DND-41 (cell line): ENCODE data around the gene PRMT6.
"Not testable (repeated sequence)": the region's sequence is repeated elsewhere in the genome, so short reads cannot be mapped to it uniquely, and the experiment has no call there.

Experiments
- ATAC-seq: fragments of 200-7000 bp; cut with Tn5 transposase; 3 replicates; pipeline ENCODE4 v1.9.1; 2021; ENCODE audit warnings: low read depth; ENCODE audit not compliant: insufficient read depth
- DNase-seq: peaks from one replicate; pipeline ENCODE4 v3.0.0-alpha.2; 2020
- H2AFZ ChIP-seq: 2 replicates; pipeline ENCODE4 v1.6.0; 2012; ENCODE audit warnings: low read depth, low read length
- H3K27ac ChIP-seq: 2 replicates; pipeline ENCODE4 v1.5.1; 2012; ENCODE audit warnings: low read length, inconsistent platforms
- H3K27me3 ChIP-seq: fragments of 200-600 bp; sonication (generic); 2 replicates; pipeline ENCODE4 v1.6.0; 2012; ENCODE audit warnings: low read length, mild to moderate bottlenecking, inconsistent platforms; ENCODE audit not compliant: insufficient read depth, poor library complexity
- H3K36me3 ChIP-seq: 2 replicates; pipeline ENCODE4 v1.5.1; 2012; ENCODE audit warnings: low read length, inconsistent platforms; ENCODE audit not compliant: insufficient read depth
- H3K4me1 ChIP-seq: 2 replicates; pipeline ENCODE4 v1.5.1; 2012; ENCODE audit warnings: mild to moderate bottlenecking, low read length; ENCODE audit not compliant: insufficient read depth
- H3K4me2 ChIP-seq: 2 replicates; pipeline ENCODE4 v1.6.0; 2012; ENCODE audit warnings: mild to moderate bottlenecking, moderate library complexity, low read length, inconsistent platforms; ENCODE audit not compliant: insufficient read depth
- H3K4me3 ChIP-seq, 2 experiments: fragments of 200-600 bp in 1 of 2; shearing (Covaris generic) in 1 of 2; 2 replicates each; pipeline ENCODE4 v1.5.1; 2012 to 2016; ENCODE audit warnings: inconsistent platforms in 2 of 2, low read length in 2 of 2, mild to moderate bottlenecking in 2 of 2, low read depth in 1 of 2, moderate library complexity in 1 of 2
- H3K79me2 ChIP-seq: 2 replicates; pipeline ENCODE4 v1.6.0; 2012; ENCODE audit warnings: low read length, inconsistent platforms; ENCODE audit not compliant: insufficient read depth
- H3K9ac ChIP-seq: 2 replicates; pipeline ENCODE4 v1.6.0; 2012; ENCODE audit warnings: low read depth, mild to moderate bottlenecking, inconsistent platforms, low read length, moderate library complexity
- H3K9me3 ChIP-seq: 2 replicates; pipeline ENCODE4 v1.5.1; 2012; ENCODE audit warnings: low read length, moderate library complexity, mild to moderate bottlenecking, inconsistent platforms; ENCODE audit not compliant: insufficient read depth, severe bottlenecking
- H4K20me1 ChIP-seq: 2 replicates; pipeline ENCODE4 v1.6.0; 2012; ENCODE audit warnings: low read length; ENCODE audit not compliant: insufficient read depth
- CTCF ChIP-seq: IDR thresholded peaks from 2 replicates; pipeline ENCODE4 v1.5.1; 2012; ENCODE audit warnings: borderline replicate concordance, low read length, moderate library complexity, mild to moderate bottlenecking; ENCODE audit not compliant: poor library complexity, severe bottlenecking; ENCODE audit errors: extremely low read depth
- EZH2 ChIP-seq: IDR thresholded peaks from 3 replicates; pipeline ENCODE4 v1.6.1; 2012; ENCODE audit warnings: borderline replicate concordance, low read depth, mild to moderate bottlenecking, moderate library complexity, low read length, inconsistent platforms; ENCODE audit not compliant: severe bottlenecking

PRMT6 gene

GRCh38 chr1:107091418-107091817, 34.9 kb downstream of the PRMT6 start:
- DNase-seq (no peak), ATAC-seq (no peak)
- Histone ChIP-seq H3K4me3 (no peak overlapping the region), H3K79me2 (no peaks in the 10 kb centered on the region), H3K27me3 (peaks cover 4% of the 10 kb centered on the region), H2AFZ (no peak overlapping the region), H3K4me2 (no peak overlapping the region), H3K9me3 (no peaks in the 10 kb centered on the region), H3K27ac (no peak overlapping the region), H3K9ac (no peak overlapping the region), H4K20me1 (no peaks in the 10 kb centered on the region), H3K36me3 (no peaks in the 10 kb centered on the region), H3K4me1 (no peaks in the 10 kb centered on the region)
- TF ChIP-seq EZH2, result no peak

GRCh38 chr1:107093395-107093794, 36.9 kb downstream of the PRMT6 start:
- not testable (repeated sequence) for H3K4me3 ChIP-seq, H3K79me2 ChIP-seq, H3K4me1 ChIP-seq, H3K4me2 ChIP-seq, H3K9me3 ChIP-seq, ATAC-seq, H2AFZ ChIP-seq, H3K9ac ChIP-seq, H4K20me1 ChIP-seq, DNase-seq, H3K36me3 ChIP-seq, H3K27me3 ChIP-seq, H3K27ac ChIP-seq

- no peaks in the 10 kb centered on the region for H3K27me3 ChIP-seq
- H3K27ac ChIP-seq, result no peak overlapping the region
- no peaks in the 10 kb centered on the region for H4K20me1 ChIP-seq
- DNase-seq, result no peak
- H3K79me2 ChIP-seq, result no peaks in the 10 kb centered on the region
- H2AFZ ChIP-seq, result no peak overlapping the region
- no peak overlapping the region for H3K4me3 ChIP-seq
- no peaks in the 10 kb centered on the region for H3K36me3 ChIP-seq
- TF ChIP-seq EZH2 (no peak), CTCF (no peak)
- ATAC-seq, result no peak
- no peaks in the 10 kb centered on the region for H3K9me3 ChIP-seq
- no peak overlapping the region for H3K4me2 ChIP-seq
- no peaks in the 10 kb centered on the region for H3K4me1 ChIP-seq
- no peak overlapping the region for H3K9ac ChIP-seq
These were observed 39.2 kb downstream of the PRMT6 start for GRCh38 chr1:107095647-107096046.

- H3K36me3 ChIP-seq, result no peaks in the 10 kb centered on the region
- H2AFZ ChIP-seq, result no peak overlapping the region
- TF ChIP-seq CTCF (no peak), EZH2 (no peak)
- H3K27ac ChIP-seq, result no peak overlapping the region
- H3K27me3 ChIP-seq, result no peaks in the 10 kb centered on the region
- H3K79me2 ChIP-seq, result no peaks in the 10 kb centered on the region
- no peak for ATAC-seq
- H3K9ac ChIP-seq, result no peak overlapping the region
- H3K9me3 ChIP-seq, result no peaks in the 10 kb centered on the region
- H4K20me1 ChIP-seq, result no peaks in the 10 kb centered on the region
- H3K4me1 ChIP-seq, result no peaks in the 10 kb centered on the region
- no peak for DNase-seq
- H3K4me2 ChIP-seq, result no peak overlapping the region
- no peak overlapping the region for H3K4me3 ChIP-seq
These were observed 40.2 kb downstream of the PRMT6 start for GRCh38 chr1:107096690-107097089.
